Esophagus muscularis mucosa (tissue), 3 donors: ENCODE results near the gene CDH22.

Experiments used
- POLR2A ChIP-seq: fragments of 450-650 bp; IDR thresholded peaks from one replicate; pipeline ENCODE4 v1.6.1; 2017; ENCODE audit warnings: antibody characterized with exemption, moderate library complexity, mild to moderate bottlenecking, low read depth
- POLR2AphosphoS5 ChIP-seq, 2 donors: sonication (generic); formaldehyde crosslinking; IDR thresholded peaks; one replicate each; pipeline ENCODE4 v1.6.1; 2017; ENCODE audit warnings: antibody characterized with exemption in 2 of 2
- TF ChIP-seq, protein P1 (sequence below), 3 experiments: fragments of 200-600 bp in 2 of 3; fragments of 450-650 bp in 1 of 3; sonication (generic) in 2 of 3; IDR thresholded peaks; one replicate each; pipeline ENCODE4 v1.5.1; 2017 to 2019; ENCODE audit warnings: antibody characterized with exemption in 3 of 3, mild to moderate bottlenecking in 2 of 3, moderate library complexity in 1 of 3

GRCh38 chr20:46284040-46284427 is 24.3 kb downstream of the CDH22 start:
- no peak for TF ChIP-seq POLR2AphosphoS5 (IDR thresholded peaks at IDR 0.05)
- TF ChIP-seq, protein P1, sequence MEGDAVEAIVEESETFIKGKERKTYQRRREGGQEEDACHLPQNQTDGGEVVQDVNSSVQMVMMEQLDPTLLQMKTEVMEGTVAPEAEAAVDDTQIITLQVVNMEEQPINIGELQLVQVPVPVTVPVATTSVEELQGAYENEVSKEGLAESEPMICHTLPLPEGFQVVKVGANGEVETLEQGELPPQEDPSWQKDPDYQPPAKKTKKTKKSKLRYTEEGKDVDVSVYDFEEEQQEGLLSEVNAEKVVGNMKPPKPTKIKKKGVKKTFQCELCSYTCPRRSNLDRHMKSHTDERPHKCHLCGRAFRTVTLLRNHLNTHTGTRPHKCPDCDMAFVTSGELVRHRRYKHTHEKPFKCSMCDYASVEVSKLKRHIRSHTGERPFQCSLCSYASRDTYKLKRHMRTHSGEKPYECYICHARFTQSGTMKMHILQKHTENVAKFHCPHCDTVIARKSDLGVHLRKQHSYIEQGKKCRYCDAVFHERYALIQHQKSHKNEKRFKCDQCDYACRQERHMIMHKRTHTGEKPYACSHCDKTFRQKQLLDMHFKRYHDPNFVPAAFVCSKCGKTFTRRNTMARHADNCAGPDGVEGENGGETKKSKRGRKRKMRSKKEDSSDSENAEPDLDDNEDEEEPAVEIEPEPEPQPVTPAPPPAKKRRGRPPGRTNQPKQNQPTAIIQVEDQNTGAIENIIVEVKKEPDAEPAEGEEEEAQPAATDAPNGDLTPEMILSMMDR (IDR thresholded peaks at IDR 0.05): no peak
- TF ChIP-seq POLR2A: no peak
